Neural progenitor cell (in vitro differentiated cells): ENCODE measurements around the gene C6orf89. TPM values are rescaled to one million over a fixed set of nuclear protein-coding genes. Genes with fewer than 3 reads are reported as not detected.

Source experiments
- DNase-seq: peaks from one replicate; pipeline ENCODE4 v3.0.0-alpha.2; 2016; ENCODE audit warnings: low spot score
- H2AFZ ChIP-seq: fragments of 200-600 bp; sonication (generic); replicated peaks from 2 replicates; pipeline ENCODE4 v1.6.1; 2016; ENCODE audit warnings: antibody characterized with exemption
- H3F3A ChIP-seq: fragments of 200-600 bp; sonication (generic); 2 replicates; pipeline ENCODE4 v1.6.1; 2016; ENCODE audit warnings: antibody characterized with exemption, low read depth
- H3K27ac ChIP-seq: fragments of 200-600 bp; sonication (generic); 2 replicates; pipeline ENCODE4 v1.5.1; 2016; ENCODE audit warnings: mild to moderate bottlenecking
- H3K27me3 ChIP-seq: fragments of 200-600 bp; sonication (generic); 2 replicates; pipeline ENCODE4 v1.6.1; 2016; ENCODE audit warnings: mild to moderate bottlenecking, moderate library complexity
- H3K36me3 ChIP-seq: fragments of 200-600 bp; sonication (generic); 2 replicates; pipeline ENCODE4 v1.5.1; 2016
- H3K4me1 ChIP-seq: fragments of 200-600 bp; sonication (generic); 2 replicates; pipeline ENCODE4 v1.6.1; 2016; ENCODE audit warnings: mixed run types
- H3K4me2 ChIP-seq: fragments of 200-600 bp; sonication (generic); 2 replicates; pipeline ENCODE4 v1.6.1; 2016
- H3K4me3 ChIP-seq: fragments of 200-600 bp; sonication (generic); 2 replicates; pipeline ENCODE4 v1.5.1; 2016
- H3K79me2 ChIP-seq: fragments of 200-600 bp; sonication (generic); 2 replicates; pipeline ENCODE4 v1.6.1; 2016; ENCODE audit warnings: low read depth
- H3K9ac ChIP-seq: fragments of 200-600 bp; sonication (generic); 2 replicates; pipeline ENCODE4 v1.6.1; 2016
- H3K9me3 ChIP-seq: fragments of 200-600 bp; sonication (generic); 2 replicates; pipeline ENCODE4 v1.5.1; 2016; ENCODE audit warnings: low read depth
- H4K20me1 ChIP-seq: fragments of 200-600 bp; sonication (generic); 2 replicates; pipeline ENCODE4 v1.6.1; 2016; ENCODE audit warnings: low read depth
- H3K27ac Mint-ChIP-seq: 3 replicates; pipeline ENCODE4 v1.8.0; 2021; ENCODE audit warnings: mixed read lengths
- H3K27me3 Mint-ChIP-seq: 2 replicates; pipeline ENCODE4 v1.8.0; 2022; ENCODE audit warnings: low read depth, mild to moderate bottlenecking, inconsistent platforms, moderate library complexity, mixed read lengths; ENCODE audit not compliant: insufficient read depth
- H3K36me3 Mint-ChIP-seq: 3 replicates; pipeline ENCODE4 v1.8.0; 2021; ENCODE audit warnings: mixed read lengths
- H3K4me1 Mint-ChIP-seq: 3 replicates; pipeline ENCODE4 v1.8.0; 2021; ENCODE audit warnings: mixed read lengths
- H3K4me3 Mint-ChIP-seq: 3 replicates; pipeline ENCODE4 v1.8.0; 2021; ENCODE audit warnings: mild to moderate bottlenecking, moderate library complexity, mixed read lengths
- H3K9me3 Mint-ChIP-seq: 3 replicates; pipeline ENCODE4 v1.8.0; 2020; ENCODE audit warnings: mixed read lengths
- CTCF ChIP-seq: fragments of 200-600 bp; sonication (generic); IDR thresholded peaks from 2 replicates; pipeline ENCODE4 v1.5.1; 2017; ENCODE audit warnings: antibody characterized with exemption, mild to moderate bottlenecking
- EZH2 ChIP-seq: fragments of 200-600 bp; sonication (generic); IDR thresholded peaks from 2 replicates; pipeline ENCODE4 v1.6.1; 2017; ENCODE audit warnings: antibody characterized with exemption, mild to moderate bottlenecking, moderate library complexity
- EZH2phosphoT487 ChIP-seq: fragments of 200-600 bp; sonication (generic); IDR thresholded peaks from 2 replicates; pipeline ENCODE4 v1.6.1; 2017; ENCODE audit warnings: antibody characterized with exemption
- total RNA-seq: library from RNA; depleted of rRNA; stranded (reverse); fragments of >200 nt; gene quantifications from 2 replicates; pipeline ENCODE4 v1.2.3, GENCODE V29; 2015; ENCODE audit warnings: low replicate concordance

C6orf89 gene
- total RNA-seq, 1 donor from 2014 or later = 21.2 TPM

DNA sequence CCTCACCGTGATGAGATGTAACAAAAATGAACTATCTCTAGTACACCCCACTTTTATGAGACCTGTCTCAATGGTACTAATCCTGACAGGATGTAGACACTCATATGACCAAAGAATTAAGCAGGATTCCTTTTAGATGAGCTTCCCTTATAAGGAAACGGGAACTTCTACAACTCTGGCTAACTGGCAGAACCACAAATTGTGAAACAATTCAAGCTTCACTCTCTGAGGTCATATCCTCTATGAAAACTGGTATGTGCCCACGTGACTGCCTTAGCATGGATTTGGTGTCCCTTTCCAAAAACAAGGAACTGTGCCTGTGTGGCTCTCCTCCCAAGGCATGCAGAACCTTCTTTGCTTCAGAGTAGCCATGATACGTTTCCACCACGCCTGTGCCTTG, 32.4 kb upstream of the C6orf89 start:
- Histone ChIP-seq H3K4me2 (no peak overlapping the region), H3K27me3 (no peaks in the 10 kb centered on the region), H3K79me2 (peaks cover 15% of the 10 kb centered on the region), H3K9ac (no peak overlapping the region), H2AFZ (no peak overlapping the region), H4K20me1 (peaks cover 26% of the 10 kb centered on the region), H3K4me3 (no peak overlapping the region), H3F3A (peaks cover 21% of the 10 kb centered on the region), H3K36me3 (no peaks in the 10 kb centered on the region), H3K27ac (no peak overlapping the region), H3K4me1 (peaks cover 8% of the 10 kb centered on the region), H3K9me3 (no peaks in the 10 kb centered on the region)
- Mint-ChIP-seq H3K9me3 (no peaks in the 10 kb centered on the region), H3K27me3 (peaks cover 3% of the 10 kb centered on the region), H3K4me1 (peaks cover 31% of the 10 kb centered on the region), H3K4me3 (no peak overlapping the region), H3K36me3 (peaks cover 14% of the 10 kb centered on the region), H3K27ac (no peak overlapping the region)
- TF ChIP-seq CTCF (no peak), EZH2phosphoT487 (no peak), EZH2 (no peak)
- DNase-seq = no peak

- Mint-ChIP-seq H3K36me3 (peaks cover 26% of the 10 kb centered on the region), H3K4me1 (peaks cover 16% of the 10 kb centered on the region), H3K9me3 (no peaks in the 10 kb centered on the region)
Observed at GRCh38 chr6:36855750-36856149, 30.0 kb upstream of the C6orf89 start.

DNA sequence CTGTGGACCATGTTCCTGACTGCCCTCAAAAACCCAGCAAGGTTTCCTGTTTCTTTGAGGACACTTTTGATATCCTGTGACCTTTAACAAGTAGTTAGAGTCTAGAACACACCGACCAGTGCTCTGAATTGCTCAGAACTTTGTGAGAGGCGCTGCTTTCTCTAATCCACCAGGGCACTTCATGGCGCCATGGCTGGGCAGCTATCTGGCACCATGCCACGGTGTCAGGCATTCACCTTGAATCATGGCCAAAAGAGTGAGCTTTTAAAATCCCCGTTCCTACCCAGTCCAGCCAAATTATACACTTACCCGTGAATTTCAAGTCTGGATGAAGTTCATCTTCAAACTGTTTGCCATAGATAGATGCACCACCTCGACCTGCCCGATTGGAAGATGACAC, 29.5 kb upstream of the C6orf89 start:
- Mint-ChIP-seq H3K27me3 (no peaks in the 10 kb centered on the region), H3K36me3 (peaks cover 31% of the 10 kb centered on the region), H3K27ac (no peak overlapping the region), H3K4me3 (no peak overlapping the region), H3K9me3 (no peaks in the 10 kb centered on the region), H3K4me1 (peaks cover 13% of the 10 kb centered on the region)
- Histone ChIP-seq H3K4me3 (no peak overlapping the region), H3K4me2 (no peak overlapping the region), H3K9me3 (no peaks in the 10 kb centered on the region), H4K20me1 (peaks cover 38% of the 10 kb centered on the region), H3K36me3 (peaks cover 3% of the 10 kb centered on the region), H3K27ac (no peak overlapping the region), H2AFZ (no peak overlapping the region), H3K9ac (no peak overlapping the region), H3K27me3 (no peaks in the 10 kb centered on the region), H3K4me1 (no peaks in the 10 kb centered on the region), H3K79me2 (peaks cover 36% of the 10 kb centered on the region), H3F3A (peaks cover 8% of the 10 kb centered on the region)
- DNase-seq = no peak
- TF ChIP-seq EZH2 (no peak), CTCF (no peak), EZH2phosphoT487 (no peak)

More at GRCh38 chr6:36855750-36856149, 30.0 kb upstream of the C6orf89 start:
- no peak overlapping the region for H3K27ac Mint-ChIP-seq
- H3K4me3 Mint-ChIP-seq = no peak overlapping the region
- no peaks in the 10 kb centered on the region for H3K27me3 ChIP-seq
- peaks cover 38% of the 10 kb centered on the region for H4K20me1 ChIP-seq
- no peak overlapping the region for H3K4me3 ChIP-seq
- no peaks in the 10 kb centered on the region for H3K4me1 ChIP-seq
- H3K9me3 ChIP-seq = no peaks in the 10 kb centered on the region
- no peak overlapping the region for H2AFZ ChIP-seq
- DNase-seq = no peak
- H3F3A ChIP-seq = peaks cover 8% of the 10 kb centered on the region
- no peak for TF ChIP-seq CTCF
- no peak for TF ChIP-seq EZH2
- no peak for TF ChIP-seq EZH2phosphoT487
- no peak overlapping the region for H3K4me2 ChIP-seq
- H3K9ac ChIP-seq = no peak overlapping the region
- H3K27me3 Mint-ChIP-seq = no peaks in the 10 kb centered on the region
- H3K36me3 ChIP-seq = peaks cover 2% of the 10 kb centered on the region
- H3K79me2 ChIP-seq = peaks cover 31% of the 10 kb centered on the region
- H3K27ac ChIP-seq = no peak overlapping the region
